AG08395 (cell line): ENCODE results near the gene EFCAB13.
A peak's percentile ranks its signal among the peaks of the same experiment; 100 is the strongest.
"Not testable (repeated sequence)": the region's sequence is repeated elsewhere in the genome, so short reads cannot be mapped to it uniquely, and the experiment has no call there.

Experiments
- DNase-seq: peaks from one replicate; pipeline ENCODE4 v3.0.0; 2012; ENCODE audit warnings: mixed read lengths, low spot score

Gene EFCAB13

DNA sequence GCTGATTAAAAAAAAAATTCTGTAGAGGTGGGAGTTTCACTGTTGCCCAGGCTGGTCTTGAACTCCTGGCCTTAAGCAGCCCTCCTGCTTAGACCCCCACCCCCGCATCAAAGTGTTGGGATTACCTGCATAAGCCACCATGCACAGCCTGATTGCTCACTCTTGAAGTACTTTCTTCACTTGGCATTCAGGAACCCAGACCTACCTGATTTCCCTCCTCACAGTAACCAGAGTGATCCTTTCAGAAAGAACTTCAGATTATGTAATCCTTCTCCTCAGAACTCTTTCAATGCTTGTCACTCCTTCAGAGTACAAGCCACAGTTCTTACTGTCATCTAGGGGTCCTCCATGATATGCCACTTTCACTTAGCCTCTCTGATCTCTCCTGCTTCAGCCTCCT lies 1.4 kb downstream of the EFCAB13 start:
- no peak for DNase-seq

DNA sequence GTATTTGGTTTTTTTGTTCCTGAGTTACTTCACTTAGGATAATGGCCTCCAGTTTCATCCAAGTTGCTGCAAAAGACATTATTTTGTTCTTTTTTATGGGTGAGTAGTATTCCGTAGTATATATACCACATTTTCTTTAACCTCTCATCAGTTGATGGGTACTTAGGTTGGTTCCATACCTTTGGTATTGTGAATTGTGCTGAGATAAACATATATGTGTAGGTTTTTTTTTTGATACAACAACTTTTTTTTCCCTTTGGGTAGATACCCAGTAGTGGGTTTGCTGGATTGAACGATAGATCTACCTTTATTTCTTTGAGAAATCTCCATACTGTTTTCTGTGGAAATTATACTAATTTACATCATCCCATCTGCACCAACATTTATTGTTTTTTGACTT lies 6.8 kb downstream of the EFCAB13 start:
- no peak for DNase-seq

DNA sequence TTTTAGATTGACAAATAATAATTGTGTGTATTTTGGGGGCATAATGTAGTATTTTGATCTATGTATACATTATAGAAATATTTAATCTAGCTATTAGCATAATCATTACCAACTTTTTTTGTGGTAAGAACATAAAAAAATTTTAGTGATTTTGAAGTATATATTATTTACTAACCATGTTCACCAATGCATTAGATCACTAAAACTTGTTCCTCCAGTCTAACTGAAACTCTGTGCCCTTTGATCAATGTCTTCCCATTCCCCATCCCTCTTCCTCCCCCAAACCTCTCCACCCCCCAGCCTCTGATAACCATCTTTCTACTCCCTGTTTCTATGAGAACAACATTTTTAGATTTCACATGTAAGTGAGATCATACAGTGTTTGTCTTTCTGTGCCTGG lies 8.5 kb downstream of the EFCAB13 start:
- DNase-seq = no peak

DNA sequence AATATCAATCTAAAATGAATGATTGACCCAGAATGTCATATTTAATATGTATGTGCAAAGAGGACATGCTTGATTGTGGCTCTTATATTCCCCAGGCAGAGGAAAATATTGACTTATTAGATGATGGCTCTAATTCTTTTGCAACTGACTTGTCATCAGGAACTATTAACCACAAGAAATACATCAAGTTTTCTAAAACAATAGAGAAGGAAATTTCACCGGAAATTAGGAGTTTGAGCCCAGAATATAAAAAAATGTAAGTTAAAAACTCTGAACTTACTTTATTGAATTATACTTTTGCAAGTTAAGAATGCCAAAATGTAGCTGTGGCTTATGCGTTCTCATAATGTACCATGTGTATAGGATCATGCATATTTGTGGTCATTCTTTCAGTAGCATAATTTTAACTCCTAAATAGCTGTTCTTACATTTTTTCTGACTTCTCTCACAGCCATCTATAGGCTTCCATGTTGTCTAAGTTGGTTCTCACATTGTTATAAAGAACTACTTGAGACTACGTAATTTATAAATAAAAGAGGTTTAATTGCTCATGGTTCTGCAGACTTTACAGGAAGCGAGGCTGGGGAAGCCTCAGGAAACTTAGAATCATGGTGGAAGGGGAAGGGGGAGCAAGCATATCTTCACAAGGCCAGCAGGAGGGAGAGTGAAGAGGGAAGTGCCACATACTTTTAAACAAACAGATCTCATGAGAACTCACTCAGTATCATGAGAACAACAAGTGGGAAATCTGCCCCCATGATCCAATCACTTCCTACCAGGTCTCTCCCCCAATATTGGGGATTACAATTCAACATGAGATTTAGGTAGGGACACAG lies 11.6 kb downstream of the EFCAB13 start:
- DNase-seq = no peak

DNA sequence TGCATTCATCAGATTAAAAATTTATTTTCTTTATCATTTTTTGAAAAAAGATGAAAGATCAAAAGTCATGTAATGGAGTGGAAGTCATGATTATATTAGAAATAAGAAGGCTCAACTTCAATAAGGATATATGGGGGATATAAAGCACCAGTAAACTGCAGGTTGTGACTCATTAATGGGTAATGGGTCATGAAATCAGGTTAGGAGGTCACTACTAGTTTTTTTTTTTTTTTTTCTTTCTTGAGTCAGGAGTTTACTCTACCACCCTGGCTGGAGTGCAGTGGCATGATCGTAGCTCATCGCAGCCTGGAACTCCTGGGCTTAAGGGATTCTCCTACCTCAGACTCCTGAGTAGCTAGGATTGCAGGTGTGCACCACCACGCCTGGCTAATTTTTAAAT lies 14.3 kb downstream of the EFCAB13 start:
- no peak for DNase-seq

DNA sequence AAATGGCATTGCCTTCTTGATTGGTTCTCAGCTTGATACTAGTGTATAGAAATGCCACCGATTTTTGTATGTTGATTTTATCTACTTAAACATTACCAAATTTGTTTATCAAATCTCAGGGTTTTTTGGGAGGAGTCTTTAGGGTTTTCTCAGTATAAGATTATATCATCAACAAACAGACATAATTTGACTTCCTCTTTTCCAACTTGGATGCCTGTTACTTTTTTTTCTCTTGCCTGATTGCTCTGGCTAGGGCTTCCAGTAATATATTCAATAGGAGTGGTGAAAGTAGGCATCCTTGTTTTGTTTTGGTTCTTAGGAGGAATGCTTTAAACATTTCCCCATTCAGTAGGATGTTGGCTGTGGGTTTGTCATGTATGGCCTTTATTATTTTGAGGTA lies 29.1 kb downstream of the EFCAB13 start:
- no peak for DNase-seq

DNA sequence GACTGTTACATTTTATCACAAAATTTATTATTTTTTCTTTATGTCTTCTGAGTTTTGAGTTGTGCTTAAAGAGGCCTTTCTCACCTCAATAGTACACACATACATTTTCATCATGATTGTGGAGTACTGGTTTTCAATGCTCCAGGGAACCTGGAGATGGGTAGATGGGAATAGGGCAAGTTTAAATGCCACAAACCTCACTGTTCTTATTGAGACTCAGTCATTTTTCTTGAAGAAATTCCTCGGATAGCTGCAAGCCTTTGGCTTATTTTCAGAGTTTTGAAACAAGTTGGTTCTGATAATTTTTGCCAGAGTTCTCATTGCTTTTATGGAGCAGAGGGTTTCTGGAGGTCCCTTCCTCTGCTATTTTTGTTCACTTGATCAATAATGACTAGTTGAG lies 34.9 kb downstream of the EFCAB13 start:
- DNase-seq = no peak

DNA sequence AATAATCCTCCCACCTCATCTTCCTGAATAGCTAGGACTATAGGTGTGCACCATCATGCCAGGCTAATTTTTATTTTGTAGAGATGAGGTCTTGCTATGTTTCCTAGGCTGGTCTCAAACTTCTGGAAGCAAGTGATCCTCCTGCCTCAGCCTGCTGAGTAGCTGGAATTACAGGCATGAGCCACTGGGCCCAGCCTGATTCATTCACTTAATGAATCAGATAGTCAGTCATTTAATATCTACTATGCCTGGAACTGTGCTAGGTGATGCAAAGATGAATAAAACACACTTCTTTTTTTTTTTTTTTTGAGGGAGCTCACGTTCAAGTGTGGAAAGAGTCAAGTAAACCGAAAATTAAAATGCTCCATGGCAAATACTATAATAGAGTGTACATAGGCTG lies 39.4 kb downstream of the EFCAB13 start:
- DNase-seq = no peak

DNA sequence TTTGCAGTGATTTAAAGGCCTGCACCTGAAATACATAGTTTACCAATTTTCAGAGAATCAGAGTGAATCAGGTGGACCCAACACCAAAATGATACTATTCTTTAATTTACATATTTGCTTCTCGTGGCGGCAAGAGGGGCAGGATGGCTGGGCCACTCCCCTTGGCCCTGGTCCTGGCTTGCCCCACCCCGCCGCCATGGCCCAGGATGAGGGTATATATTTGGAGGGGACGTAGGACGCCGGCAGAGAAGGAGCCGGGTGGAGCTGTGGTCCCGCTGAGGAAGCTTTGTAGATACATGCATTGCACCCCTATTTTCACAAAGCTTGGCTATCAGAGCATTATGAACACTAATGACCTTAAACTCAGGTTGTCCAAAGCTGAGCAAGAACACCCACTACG lies 43.5 kb downstream of the EFCAB13 start:
- DNase-seq = no peak

DNA sequence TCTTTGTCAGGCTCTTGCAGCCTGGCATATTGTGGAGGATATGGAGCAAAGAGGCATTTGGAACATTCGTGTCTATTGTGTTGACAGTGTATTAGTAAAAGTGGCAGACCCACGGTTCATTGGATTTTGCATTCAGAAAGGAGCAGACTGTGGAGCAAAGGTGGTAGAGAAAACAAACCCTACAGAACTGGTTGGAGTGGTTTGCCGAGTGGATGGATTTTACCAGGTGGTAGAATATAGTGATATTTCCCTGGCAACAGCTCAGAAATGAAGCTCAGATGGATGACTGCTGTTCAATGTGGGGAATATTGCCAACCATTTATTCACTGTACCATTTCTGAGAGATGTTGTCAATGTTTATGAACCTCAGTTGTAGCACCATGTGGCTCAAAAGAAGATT lies 44.5 kb downstream of the EFCAB13 start:
- no peak for DNase-seq

DNA sequence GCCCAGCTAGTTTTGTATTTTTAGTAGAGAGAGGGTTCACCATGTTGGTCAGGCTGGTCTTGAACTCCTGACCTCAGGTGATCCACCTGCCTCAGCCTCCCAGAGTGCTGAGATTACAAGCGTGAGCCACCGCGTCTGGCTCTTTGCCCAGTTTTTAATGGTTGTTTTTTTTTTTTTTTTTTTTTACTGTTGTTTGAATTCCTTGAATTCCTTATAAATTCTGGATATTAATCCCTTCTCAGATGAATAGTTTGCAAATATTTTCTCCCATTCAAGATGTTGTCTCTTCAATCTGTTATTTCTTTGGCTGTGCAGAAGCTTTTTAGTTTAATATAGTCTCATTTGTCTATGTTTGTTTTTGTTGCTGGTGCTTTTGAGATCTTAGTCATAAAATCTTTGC lies 47.1 kb downstream of the EFCAB13 start:
- not testable (repeated sequence) for DNase-seq

DNA sequence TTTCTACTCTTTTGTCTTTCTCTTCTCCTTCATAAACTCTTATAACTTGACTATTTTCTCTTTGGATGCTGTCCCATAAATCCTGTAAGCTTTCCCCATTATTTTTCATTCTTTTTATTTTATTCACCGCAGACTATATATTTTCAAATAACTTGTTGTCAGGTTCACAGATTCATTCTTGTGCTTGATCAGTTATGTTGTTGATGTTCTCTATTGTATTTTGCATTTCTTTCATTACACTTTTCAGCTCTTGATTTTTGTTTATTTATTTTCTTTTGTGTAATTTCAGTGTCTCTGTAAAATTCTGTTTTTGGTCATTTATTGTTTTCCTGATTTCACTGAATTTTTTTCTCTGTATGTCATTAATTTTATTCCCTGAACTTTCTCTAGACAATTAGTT lies 49.2 kb downstream of the EFCAB13 start:
- no peak for DNase-seq

DNA sequence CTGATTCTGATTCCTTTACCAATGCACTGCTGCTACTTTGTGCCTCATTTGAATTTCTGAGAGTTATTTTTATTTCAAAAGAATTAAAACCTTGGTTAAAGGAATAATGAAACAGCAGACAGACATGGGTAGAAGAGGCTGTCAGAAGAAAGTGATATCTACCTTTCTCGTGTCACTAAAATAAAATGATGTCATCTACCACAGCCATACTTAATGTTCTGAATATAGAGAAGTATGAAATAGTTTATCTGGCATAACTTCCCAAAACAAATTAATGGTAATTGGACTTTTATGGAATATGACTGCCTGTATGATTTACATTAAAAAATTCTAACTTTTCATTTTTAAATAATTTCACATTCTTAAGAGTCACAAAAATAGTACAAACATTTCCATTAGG lies 52.5 kb downstream of the EFCAB13 start:
- no peak for DNase-seq

DNA sequence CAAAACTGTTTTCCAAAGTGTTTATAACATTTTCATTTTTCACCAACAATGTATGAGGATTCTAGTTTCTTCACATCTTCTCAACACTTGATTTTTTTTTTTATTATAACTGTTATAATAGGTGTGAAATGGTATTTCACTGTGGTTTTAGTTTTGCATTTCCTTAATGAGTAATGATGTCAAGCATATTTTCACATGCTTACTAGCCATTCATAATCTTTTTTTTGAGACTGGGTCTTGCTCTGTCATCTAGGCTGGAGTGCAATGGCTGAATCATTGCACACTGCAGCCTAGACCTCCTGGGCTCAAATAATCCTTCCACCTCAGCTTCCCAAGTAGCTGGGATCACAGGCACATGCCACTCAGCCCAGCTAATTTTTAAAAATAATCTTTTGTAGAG lies 65.1 kb downstream of the EFCAB13 start:
- DNase-seq = no peak

DNA sequence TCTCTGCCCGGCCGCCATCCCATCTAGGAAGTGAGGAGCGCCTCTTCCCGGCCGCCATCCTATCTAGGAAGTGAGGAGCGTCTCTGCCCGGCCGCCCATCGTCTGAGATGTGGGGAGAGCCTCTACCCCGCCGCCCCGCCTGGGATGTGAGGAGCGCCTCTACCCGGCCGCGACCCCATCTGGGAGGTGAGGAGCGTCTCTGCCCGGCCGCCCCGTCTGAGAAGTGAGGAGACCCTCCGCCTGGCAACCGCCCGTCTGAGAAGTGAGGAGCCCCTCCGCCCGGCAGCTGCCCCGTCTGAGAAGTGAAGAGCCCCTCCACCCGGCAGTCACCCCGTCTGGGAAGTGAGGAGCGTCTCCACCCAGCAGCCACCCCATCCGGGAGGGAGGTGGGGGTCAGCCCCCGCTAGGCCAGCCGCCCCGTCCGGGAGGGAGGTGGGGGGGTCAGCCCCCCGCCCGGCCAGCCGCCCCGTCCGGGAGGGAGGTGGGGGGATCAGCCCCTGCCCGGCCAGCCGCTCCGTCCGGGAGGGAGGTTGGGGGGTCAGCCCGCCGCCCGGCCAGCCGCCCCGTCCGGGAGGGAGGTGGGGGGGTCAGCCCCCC lies 73.9 kb downstream of the EFCAB13 start:
- not testable (repeated sequence) for DNase-seq

DNA sequence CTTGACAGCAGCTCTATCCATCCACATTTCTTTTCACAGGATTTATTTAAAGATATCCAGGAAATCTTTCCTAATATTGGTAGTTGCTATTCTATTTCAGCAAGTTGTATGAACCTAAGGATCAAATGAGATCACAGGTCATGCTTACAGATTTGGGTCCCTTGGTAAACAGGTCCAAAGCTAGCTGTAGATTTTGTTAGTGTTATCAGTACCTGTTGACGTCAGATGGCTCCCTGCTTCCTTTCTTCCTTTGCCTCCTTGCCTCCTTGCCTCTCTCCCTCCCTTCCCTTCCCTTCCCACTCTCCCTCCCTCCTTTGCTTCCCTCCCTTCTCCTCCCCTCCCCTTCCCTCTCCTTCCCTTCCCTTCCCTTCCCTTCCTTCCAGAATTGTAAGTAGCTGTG lies 76.6 kb downstream of the EFCAB13 start:
- DNase-seq = no peak

DNA sequence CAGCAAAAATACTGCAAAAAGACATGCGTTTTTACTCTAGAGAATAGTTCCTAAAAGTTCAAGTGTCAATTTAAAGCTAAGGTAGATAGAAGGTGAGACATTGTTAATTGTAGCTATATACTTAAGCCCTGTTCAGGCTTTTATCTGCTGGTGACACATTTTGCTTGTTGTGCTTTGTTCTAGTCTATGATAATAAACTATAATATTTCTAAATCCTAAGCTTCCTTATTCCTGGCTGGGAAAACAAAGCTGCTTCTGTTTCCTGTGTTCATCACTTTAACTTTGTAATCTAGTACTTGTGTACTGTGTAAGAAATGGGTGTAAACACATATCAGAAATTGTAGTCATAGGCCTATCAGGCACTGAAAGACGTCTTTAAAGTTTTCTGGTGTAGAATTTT lies 77.3 kb downstream of the EFCAB13 start:
- DNase-seq = no peak

DNA sequence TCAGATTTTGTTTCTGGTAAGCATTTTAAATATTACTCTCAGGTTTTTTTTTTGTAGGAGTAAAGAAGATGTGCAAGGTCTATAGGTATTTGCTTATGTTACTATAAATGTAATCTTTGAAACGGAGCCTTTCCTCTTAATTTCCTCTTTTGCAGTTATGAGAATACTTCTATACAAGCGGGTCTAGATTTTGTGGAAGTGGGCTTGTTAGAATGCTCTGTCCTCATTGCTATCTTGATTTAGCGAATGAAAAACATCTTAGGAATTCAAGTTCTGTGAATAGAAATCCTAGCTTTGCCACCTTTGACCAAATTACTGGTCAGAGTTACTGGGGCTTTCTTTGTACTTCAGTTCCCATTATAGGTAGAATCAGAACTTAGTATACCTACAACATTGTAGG lies 80.3 kb downstream of the EFCAB13 start:
- no peak for DNase-seq

DNA sequence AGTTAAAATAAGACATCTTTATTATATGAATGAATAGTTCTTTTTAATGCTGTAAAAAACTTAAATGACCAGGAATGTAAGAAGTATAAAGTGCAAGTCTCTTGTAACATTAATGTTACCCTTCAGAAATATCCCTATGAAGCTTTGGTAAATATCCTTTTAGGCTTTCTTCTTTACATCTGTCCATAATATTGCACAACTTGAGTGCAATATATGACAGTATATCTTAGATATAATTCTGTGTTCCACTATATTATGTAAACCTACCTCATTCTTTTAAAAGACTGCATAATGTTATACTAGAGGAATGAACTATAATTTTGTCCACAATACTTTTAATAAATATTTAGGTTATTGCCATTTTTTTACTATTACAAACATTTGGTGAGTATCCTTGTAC lies 81.1 kb downstream of the EFCAB13 start:
- no peak for DNase-seq

DNA sequence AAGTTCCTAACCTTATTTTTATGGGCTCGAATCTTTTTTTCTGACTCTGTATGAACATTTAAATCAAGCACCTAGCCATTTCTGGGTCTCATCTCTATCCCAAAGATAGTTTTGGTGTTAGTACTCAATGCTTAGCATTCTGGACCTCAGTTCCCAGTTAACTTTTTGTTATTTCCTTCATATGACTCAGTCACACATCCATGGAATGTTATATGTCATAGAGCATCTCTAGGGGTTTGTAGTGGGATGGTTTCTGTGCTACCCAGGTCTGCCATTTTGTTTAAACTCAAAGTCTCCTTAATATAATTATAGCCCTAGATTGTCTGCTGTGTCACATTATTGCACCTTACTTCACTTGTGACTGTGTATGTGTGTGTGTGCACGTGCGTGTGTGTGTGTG lies 90.1 kb downstream of the EFCAB13 start:
- peak; percentile 13 for DNase-seq

DNA sequence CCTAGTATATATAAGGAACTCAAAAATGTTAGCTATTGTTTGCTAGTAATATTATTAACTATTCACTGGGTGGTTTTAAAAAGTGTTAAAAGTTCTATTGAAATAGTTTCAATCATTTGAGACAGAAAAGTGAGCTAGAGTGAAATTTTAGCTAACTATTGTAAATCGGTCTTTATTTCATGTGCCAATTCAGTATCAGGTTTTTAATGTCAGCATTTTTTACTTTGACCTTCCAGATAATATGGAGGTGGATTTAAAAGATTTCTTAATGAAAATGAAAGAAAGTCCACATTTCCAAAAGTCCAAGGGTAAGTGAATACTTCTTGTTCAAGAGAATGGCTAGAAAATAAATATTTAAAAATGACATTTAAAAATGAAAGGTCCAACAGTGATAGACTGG lies 90.9 kb downstream of the EFCAB13 start:
- DNase-seq = no peak

DNA sequence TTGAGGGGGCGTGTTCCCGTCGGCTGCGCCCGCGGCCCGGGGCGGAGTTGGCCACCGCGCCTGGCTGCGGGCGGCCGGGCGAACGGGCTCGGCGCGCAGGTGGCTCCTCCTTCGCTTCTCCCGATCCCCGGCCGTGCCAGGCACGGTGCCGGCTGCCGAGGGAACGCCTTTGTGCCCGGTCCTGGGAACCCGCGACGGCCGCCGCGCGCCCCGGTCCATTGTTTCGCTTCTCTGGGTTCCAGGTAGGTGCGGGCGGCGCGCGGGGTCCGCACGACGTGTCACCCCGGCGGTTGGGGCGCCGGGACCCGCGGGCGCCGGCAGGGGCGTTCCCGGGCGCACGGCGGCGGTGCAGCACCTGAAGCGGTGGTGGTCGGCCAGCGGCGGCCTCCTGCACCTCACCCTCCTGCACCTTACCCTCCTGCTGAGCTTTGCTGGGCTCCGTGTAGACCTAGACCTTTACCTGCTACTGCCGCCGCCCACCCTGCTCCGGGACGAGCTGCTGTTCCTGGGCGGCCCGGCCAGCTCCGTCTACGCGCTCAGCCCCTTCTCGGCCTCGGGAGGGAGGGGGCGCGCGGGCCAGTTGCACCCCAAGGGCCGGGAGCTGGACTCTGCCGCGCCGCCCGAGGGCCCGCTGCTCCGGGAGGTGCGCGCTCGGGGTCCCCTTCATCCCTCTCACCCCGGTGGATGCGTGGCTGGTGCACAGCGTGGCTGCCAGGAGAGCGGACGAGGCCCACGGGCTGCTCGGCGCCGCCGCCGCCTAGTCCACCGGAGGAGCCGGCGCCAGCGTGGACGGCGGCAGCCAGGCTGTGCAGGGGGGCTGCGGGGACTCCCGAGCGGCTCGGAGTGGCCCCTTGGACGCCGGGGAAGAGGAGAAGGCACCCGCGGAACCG lies 99.9 kb downstream of the EFCAB13 start:
- peak; percentile 3 for DNase-seq

DNA sequence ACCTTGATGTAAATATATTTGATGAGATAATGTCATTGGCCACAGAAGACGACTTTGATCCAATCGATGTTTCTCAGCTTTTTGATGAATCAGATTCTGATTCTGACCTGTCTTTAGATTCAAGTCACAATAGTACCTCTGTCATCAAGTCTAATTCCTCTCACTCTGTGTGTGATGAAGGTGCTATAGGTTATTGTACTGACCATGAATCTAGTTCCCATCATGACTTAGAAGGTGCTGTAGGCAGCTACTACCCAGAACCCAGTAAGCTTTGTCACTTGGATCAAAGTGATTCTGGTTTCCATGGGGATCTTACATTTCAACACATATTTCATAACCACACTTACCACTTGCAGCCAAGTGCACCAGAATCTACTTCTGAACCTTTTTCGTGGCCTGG lies 101.5 kb downstream of the EFCAB13 start:
- DNase-seq = not testable (repeated sequence)
